Neutrophil (primary cell): Measurements from ENCODE around the gene HDGFL3.

Experiments used
- H3K27ac ChIP-seq: fragments of 200-600 bp; sonication (generic); 2 replicates; pipeline ENCODE4 v1.5.1; 2016; ENCODE audit warnings: mild to moderate bottlenecking, moderate library complexity
- H3K27me3 ChIP-seq: fragments of 200-600 bp; sonication (generic); 2 replicates; pipeline ENCODE4 v1.6.0; 2016; ENCODE audit warnings: mild to moderate bottlenecking
- H3K36me3 ChIP-seq: fragments of 200-600 bp; sonication (generic); 2 replicates; pipeline ENCODE4 v1.5.1; 2017
- H3K4me1 ChIP-seq, 2 experiments: fragments of 200-600 bp in 1 of 2; sonication (generic) in 1 of 2; 1 replicate in 1 of 2; 2 replicates in 1 of 2; pipeline versions ENCODE4 v1.5.1 to v1.6.1; 2013 to 2016; ENCODE audit warnings: low read depth in 1 of 2, low read length in 1 of 2, mild to moderate bottlenecking in 1 of 2, moderate library complexity in 1 of 2; ENCODE audit not compliant: control insufficient read depth in 1 of 2, insufficient read depth in 1 of 2
- H3K4me3 ChIP-seq, 2 experiments: fragments of 200-600 bp in 1 of 2; sonication (generic) in 1 of 2; 1 replicate in 1 of 2; 2 replicates in 1 of 2; pipeline ENCODE4 v1.5.1; 2013 to 2016; ENCODE audit warnings: low read depth in 1 of 2, low read length in 1 of 2, mild to moderate bottlenecking in 1 of 2, moderate library complexity in 1 of 2
- H3K9me3 ChIP-seq: fragments of 200-600 bp; sonication (generic); 2 replicates; pipeline ENCODE4 v1.5.1; 2016
- TF ChIP-seq, protein P1 (sequence below): fragments of 200-600 bp; sonication (generic); IDR thresholded peaks from 2 replicates; pipeline ENCODE4 v1.5.1; 2016; ENCODE audit warnings: antibody characterized with exemption

HDGFL3 gene

DNA sequence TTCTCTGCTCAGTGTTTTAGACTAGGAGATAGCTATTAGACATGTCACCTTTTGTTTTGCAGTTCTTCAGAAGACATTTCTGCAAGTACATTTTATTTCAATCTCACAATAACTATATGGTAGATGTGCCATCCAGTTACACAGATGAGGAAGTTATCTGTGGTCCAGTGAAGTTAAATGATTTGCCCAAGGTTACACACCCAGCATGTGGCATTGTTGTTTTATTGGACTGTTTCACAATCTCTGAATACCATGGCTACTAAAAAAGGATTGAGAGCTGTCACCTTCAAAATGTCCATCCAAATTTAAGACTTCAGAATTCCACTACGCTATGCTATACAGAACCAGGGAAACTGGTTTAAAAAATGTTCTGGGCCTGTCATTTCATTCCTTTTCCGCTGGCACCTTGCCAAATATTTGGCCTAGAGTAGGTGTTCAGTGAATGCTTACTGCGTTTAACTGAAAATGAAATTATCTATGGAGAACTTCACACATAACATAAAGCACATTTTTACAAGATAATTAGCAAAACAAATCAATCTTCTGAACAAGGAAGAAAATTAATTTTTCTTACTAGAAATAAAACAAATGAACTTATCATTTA is 80.0 kb downstream of the HDGFL3 start:
- H3K4me3 ChIP-seq, result no peak overlapping the region
- TF ChIP-seq, protein P1, sequence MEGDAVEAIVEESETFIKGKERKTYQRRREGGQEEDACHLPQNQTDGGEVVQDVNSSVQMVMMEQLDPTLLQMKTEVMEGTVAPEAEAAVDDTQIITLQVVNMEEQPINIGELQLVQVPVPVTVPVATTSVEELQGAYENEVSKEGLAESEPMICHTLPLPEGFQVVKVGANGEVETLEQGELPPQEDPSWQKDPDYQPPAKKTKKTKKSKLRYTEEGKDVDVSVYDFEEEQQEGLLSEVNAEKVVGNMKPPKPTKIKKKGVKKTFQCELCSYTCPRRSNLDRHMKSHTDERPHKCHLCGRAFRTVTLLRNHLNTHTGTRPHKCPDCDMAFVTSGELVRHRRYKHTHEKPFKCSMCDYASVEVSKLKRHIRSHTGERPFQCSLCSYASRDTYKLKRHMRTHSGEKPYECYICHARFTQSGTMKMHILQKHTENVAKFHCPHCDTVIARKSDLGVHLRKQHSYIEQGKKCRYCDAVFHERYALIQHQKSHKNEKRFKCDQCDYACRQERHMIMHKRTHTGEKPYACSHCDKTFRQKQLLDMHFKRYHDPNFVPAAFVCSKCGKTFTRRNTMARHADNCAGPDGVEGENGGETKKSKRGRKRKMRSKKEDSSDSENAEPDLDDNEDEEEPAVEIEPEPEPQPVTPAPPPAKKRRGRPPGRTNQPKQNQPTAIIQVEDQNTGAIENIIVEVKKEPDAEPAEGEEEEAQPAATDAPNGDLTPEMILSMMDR, result no peak
- no peaks in the 10 kb centered on the region for H3K9me3 ChIP-seq
- H3K27ac ChIP-seq, result no peak overlapping the region
- H3K4me1 ChIP-seq, result no peaks in the 10 kb centered on the region
- no peaks in the 10 kb centered on the region for H3K27me3 ChIP-seq
- peaks cover 100% of the 10 kb centered on the region for H3K36me3 ChIP-seq

DNA sequence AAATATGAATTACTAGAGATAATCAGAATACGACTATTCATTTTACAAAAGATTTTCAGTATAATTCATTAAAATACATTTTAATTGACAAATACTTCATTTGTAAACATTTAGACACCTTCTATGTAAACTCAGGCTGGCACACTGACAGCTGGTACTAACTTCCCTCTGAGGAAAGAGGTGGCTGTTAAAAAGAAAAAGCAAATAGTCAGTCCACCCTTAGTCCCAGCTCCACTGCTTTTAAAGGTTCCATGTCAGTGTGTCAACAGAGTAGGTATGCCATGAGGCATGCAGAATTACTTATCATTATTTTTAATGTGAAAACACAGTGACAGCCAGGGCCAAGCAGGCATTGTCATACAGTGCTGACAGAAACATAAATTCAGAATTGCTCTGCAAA is 84.1 kb downstream of the HDGFL3 start:
- TF ChIP-seq, protein P1, result no peak
- Histone ChIP-seq H3K4me1 (no peaks in the 10 kb centered on the region), H3K27me3 (no peaks in the 10 kb centered on the region), H3K27ac (no peak overlapping the region), H3K36me3 (peaks cover 100% of the 10 kb centered on the region), H3K4me3 (no peak overlapping the region), H3K9me3 (no peaks in the 10 kb centered on the region)

DNA sequence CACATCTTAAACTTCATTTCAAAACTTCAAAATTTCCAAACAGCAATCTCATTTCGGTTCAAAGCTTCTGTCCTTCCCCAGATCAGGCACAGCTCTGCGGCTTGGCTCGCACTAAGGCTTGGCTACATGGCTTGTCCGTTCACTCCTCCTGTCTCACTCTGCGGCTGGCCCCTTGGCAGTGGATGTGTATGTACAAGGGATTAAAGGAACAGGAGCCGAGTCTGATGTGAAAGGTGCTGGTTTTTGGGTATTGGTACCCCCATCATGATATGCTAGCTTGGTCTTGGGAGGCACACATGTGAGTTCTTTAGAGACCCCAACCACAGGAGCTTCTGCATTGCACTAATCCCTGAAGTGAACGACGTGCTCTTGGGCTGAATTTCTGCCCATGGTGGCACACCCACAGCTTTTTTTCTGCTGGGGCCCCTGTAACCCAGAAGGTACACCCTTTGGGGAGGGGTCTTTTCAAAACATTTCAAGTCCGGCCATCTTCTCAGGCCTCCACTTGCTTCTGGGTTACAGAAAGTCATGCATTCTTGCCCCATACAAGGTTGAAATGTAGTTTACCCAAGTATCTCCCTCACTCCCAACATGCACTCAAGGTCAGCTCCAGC is 87.5 kb downstream of the HDGFL3 start:
- TF ChIP-seq, protein P1, result no peak
- Histone ChIP-seq H3K4me3 (no peak overlapping the region), H3K27ac (no peak overlapping the region), H3K36me3 (peaks cover 100% of the 10 kb centered on the region), H3K4me1 (no peaks in the 10 kb centered on the region), H3K27me3 (no peaks in the 10 kb centered on the region), H3K9me3 (no peaks in the 10 kb centered on the region)

DNA sequence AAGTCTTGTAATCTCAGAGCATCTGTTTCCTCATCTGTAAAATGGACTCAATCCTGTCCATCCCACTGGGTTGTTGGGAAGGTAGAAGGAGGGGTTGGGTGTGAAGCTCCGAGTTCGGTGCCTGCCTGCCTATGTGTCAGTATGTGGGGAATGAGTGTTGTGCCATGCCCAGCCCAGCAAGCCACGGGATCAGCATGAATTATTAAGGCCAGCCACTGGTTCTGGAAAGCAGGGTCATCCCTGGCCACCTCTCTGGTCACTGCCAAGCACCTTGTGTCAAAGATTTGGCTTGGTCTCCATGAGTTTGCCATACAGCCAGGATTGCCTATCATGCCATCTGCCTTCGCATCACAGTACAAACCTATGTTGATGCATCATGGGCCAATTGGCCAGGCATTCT is 88.7 kb downstream of the HDGFL3 start:
- H3K4me1 ChIP-seq, result no peaks in the 10 kb centered on the region
- no peaks in the 10 kb centered on the region for H3K9me3 ChIP-seq
- H3K27ac ChIP-seq, result no peak overlapping the region
- no peaks in the 10 kb centered on the region for H3K27me3 ChIP-seq
- TF ChIP-seq, protein P1, result no peak
- peaks cover 100% of the 10 kb centered on the region for H3K36me3 ChIP-seq
- no peak overlapping the region for H3K4me3 ChIP-seq

DNA sequence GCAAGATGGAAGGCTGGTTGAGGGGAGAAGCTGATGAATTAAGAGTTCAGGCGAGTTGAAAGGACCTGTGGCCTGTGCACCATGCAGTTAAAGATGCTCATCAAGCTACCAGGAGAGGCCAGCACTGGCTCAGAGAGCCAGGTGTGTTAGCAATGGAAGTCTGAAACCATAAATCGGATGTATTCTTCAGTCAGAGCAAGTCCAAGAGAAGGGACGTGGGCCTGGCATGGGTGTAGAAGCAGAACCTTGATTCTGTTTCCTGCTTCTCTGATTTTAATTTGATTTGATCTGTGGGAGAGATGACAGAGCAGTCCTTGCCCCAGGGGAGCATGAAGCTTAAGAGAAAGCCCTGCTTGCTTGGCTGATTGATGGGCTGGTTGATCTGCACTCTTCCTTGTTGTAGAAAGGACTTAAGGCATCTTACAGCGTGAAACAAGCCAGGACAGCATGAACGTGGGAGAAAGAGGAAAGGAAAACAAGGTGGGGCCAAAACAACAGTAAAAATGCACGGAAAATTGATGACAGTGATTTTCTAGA is 89.3 kb downstream of the HDGFL3 start:
- Histone ChIP-seq H3K27ac (no peak overlapping the region), H3K4me3 (no peak overlapping the region), H3K4me1 (no peaks in the 10 kb centered on the region), H3K36me3 (peaks cover 100% of the 10 kb centered on the region), H3K9me3 (no peaks in the 10 kb centered on the region), H3K27me3 (no peaks in the 10 kb centered on the region)
- TF ChIP-seq, protein P1, result no peak
